Urinary bladder (tissue), 4 donors: ENCODE results near the gene STPG1. TPM values are rescaled to one million over a fixed set of nuclear protein-coding genes. Genes with fewer than 3 reads are reported as not detected.

ENCODE experiments used
- DNase-seq: peaks from one replicate; pipeline ENCODE4 v3.0.0-alpha.2; 2015; ENCODE audit errors: extremely low spot score
- H3K27ac ChIP-seq: one replicate; pipeline ENCODE4 v1.5.1; 2013; ENCODE audit warnings: low read depth, mild to moderate bottlenecking, moderate library complexity
- H3K36me3 ChIP-seq: one replicate; pipeline ENCODE4 v1.6.1; 2013; ENCODE audit warnings: mild to moderate bottlenecking, moderate library complexity; ENCODE audit not compliant: insufficient read depth
- H3K4me1 ChIP-seq: one replicate; pipeline ENCODE4 v1.6.1; 2013; ENCODE audit warnings: mild to moderate bottlenecking, moderate library complexity; ENCODE audit not compliant: insufficient read depth
- H3K4me3 ChIP-seq: one replicate; pipeline ENCODE4 v1.5.1; 2013; ENCODE audit warnings: low read depth, low read length
- WGBS: extraction: QIAGEN DNeasy Blood & Tissue Kit; methylation state at CpG from one replicate; pipeline ENCODE4 v1.1.7; 2013; 5-methylcytosine and 5-hydroxymethylcytosine counted together
- polyA plus RNA-seq: library from polyadenylated mRNA; stranded (reverse); fragments of 200-250 nt; gene quantifications from one replicate; pipeline ENCODE4 v1.2.3, GENCODE V29; 2013
- total RNA-seq: library from RNA; depleted of rRNA; stranded (reverse); fragments of >200 nt; gene quantifications from one replicate; pipeline ENCODE4 v1.2.3, GENCODE V29; 2014
- donor health status: healthy with polysubstance abuse.
- donor health status: healthy.

Gene STPG1
- total and polyA plus RNA-seq, 2 donors, result 2.4 to 4.6 TPM

GRCh38 chr1:24420547-24420946, 7.0 kb upstream of the STPG1 start:
- H3K4me1 ChIP-seq, result no peaks in the 10 kb centered on the region
- no peak overlapping the region for H3K27ac ChIP-seq
- no peak for DNase-seq
- H3K4me3 ChIP-seq, result no peak overlapping the region
- H3K36me3 ChIP-seq, result no peaks in the 10 kb centered on the region
- WGBS, result 82% methylated on average over 4 of the region's 4 CpGs

- no peaks in the 10 kb centered on the region for H3K36me3 ChIP-seq
These were observed 5.5 kb upstream of the STPG1 start for GRCh38 chr1:24418898-24419628.

GRCh38 chr1:24417681-24418080, 4.1 kb upstream of the STPG1 start:
- Histone ChIP-seq H3K4me1 (no peaks in the 10 kb centered on the region), H3K36me3 (no peaks in the 10 kb centered on the region), H3K27ac (no peak overlapping the region), H3K4me3 (no peak overlapping the region)
- no peak for DNase-seq
- 81% methylated on average over 1 of the region's 1 CpG for WGBS

More at GRCh38 chr1:24418898-24419628, 5.5 kb upstream of the STPG1 start:
- WGBS, result 73% methylated on average over 14 of the region's 14 CpGs
- Histone ChIP-seq H3K4me3 (no peak overlapping the region), H3K4me1 (no peaks in the 10 kb centered on the region), H3K27ac (no peak overlapping the region)
- peak; percentile 57 for DNase-seq

- Histone ChIP-seq H3K4me1 (no peaks in the 10 kb centered on the region), H3K36me3 (no peaks in the 10 kb centered on the region), H3K4me3 (peak overlapping the region; percentile 52), H3K27ac (no peak overlapping the region)
- DNase-seq, result no peak
- WGBS, result 63% methylated on average over 10 of the region's 10 CpGs
These were observed 3.2 kb upstream of the STPG1 start for GRCh38 chr1:24416666-24417391.

- Histone ChIP-seq H3K36me3 (no peaks in the 10 kb centered on the region), H3K27ac (no peak overlapping the region), H3K4me3 (peak overlapping the region; percentile 52), H3K4me1 (no peaks in the 10 kb centered on the region)
- 5% methylated on average over 35 of the region's 35 CpGs for WGBS
- no peak for DNase-seq
These were observed 2.5 kb upstream of the STPG1 start for GRCh38 chr1:24415910-24416665.

GRCh38 chr1:24415334-24415909, 1.8 kb upstream of the STPG1 start, which contains the start of gene NIPAL3:
NIPAL3 (plus strand) TSS chr1:24415802; CDS start chr1:24419548, 3,746 bp downstream.
- peak; percentile 95 for DNase-seq
- Histone ChIP-seq H3K36me3 (no peaks in the 10 kb centered on the region), H3K27ac (no peak within 1 kb of the TSS), H3K4me3 (peak within 1 kb of the TSS; percentile 52), H3K4me1 (no peaks in the 10 kb centered on the region)
- WGBS, result 3% methylated on average over 28 of the region's 28 CpGs

- 73% methylated on average over 22 of the region's 22 CpGs for WGBS
- H3K4me3 ChIP-seq, result no peak overlapping the region
- H3K27ac ChIP-seq, result no peak overlapping the region
- no peak for DNase-seq
- no peaks in the 10 kb centered on the region for H3K36me3 ChIP-seq
- no peaks in the 10 kb centered on the region for H3K4me1 ChIP-seq
These were observed 1.3 kb upstream of the STPG1 start for GRCh38 chr1:24414775-24415333.

GRCh38 chr1:24412408-24412807, 1.2 kb downstream of the STPG1 start:
- Histone ChIP-seq H3K36me3 (no peaks in the 10 kb centered on the region), H3K4me3 (no peak overlapping the region), H3K4me1 (no peaks in the 10 kb centered on the region), H3K27ac (no peak overlapping the region)
- DNase-seq, result no peak
- WGBS, result 90% methylated on average over 1 of the region's 1 CpG

GRCh38 chr1:24411963-24412362, 1.6 kb downstream of the STPG1 start:
- Histone ChIP-seq H3K4me1 (no peaks in the 10 kb centered on the region), H3K36me3 (no peaks in the 10 kb centered on the region)
- 75% methylated on average over 6 of the region's 6 CpGs for WGBS

GRCh38 chr1:24410750-24411149, 2.8 kb downstream of the STPG1 start:
- WGBS, result 93% methylated on average over 7 of the region's 7 CpGs
- Histone ChIP-seq H3K4me1 (no peaks in the 10 kb centered on the region), H3K4me3 (no peak overlapping the region), H3K27ac (no peak overlapping the region), H3K36me3 (no peaks in the 10 kb centered on the region)
- no peak for DNase-seq

More at GRCh38 chr1:24411963-24412362, 1.6 kb downstream of the STPG1 start:
- Histone ChIP-seq H3K27ac (no peak overlapping the region), H3K4me3 (no peak overlapping the region)
- no peak for DNase-seq

GRCh38 chr1:24409535-24409934, 4.0 kb downstream of the STPG1 start:
- Histone ChIP-seq H3K4me1 (no peaks in the 10 kb centered on the region), H3K27ac (no peak overlapping the region), H3K4me3 (no peak overlapping the region), H3K36me3 (no peaks in the 10 kb centered on the region)
- WGBS, result 88% methylated on average over 3 of the region's 3 CpGs
- DNase-seq, result no peak

GRCh38 chr1:24406788-24407187, 6.8 kb downstream of the STPG1 start:
- H3K36me3 ChIP-seq, result no peaks in the 10 kb centered on the region
- H3K4me3 ChIP-seq, result no peak overlapping the region
- DNase-seq, result no peak
- H3K4me1 ChIP-seq, result no peaks in the 10 kb centered on the region
- WGBS, result 92% methylated on average over 1 of the region's 1 CpG
- H3K27ac ChIP-seq, result no peak overlapping the region

- H3K4me3 ChIP-seq, result no peak overlapping the region
- no peak for DNase-seq
- no peaks in the 10 kb centered on the region for H3K4me1 ChIP-seq
- whole genome bisulfite sequencing, result 87% methylated on average over 4 of the region's 4 CpGs
- no peaks in the 10 kb centered on the region for H3K36me3 ChIP-seq
- H3K27ac ChIP-seq, result no peak overlapping the region
These were observed 9.8 kb downstream of the STPG1 start for GRCh38 chr1:24403806-24404205.
